Activated CD8-positive, alpha-beta T cell treated with anti-CD3 and anti-CD28 coated beads for 36 hours (primary cell): Measurements from ENCODE around the gene DICER1. TPM values are rescaled to one million over a fixed set of nuclear protein-coding genes. Genes with fewer than 3 reads are reported as not detected.

ENCODE experiments used
- ATAC-seq: fragments of 200-7000 bp; cut with Tn5 transposase; one replicate; pipeline ENCODE4 v1.10.0; 2021; ENCODE audit warnings: mild to moderate bottlenecking, moderate library complexity
- CTCF ChIA-PET: fragments of 350-600 bp; sonication (Branson Sonifier 250); formaldehyde crosslinking; loops from one replicate; lab custom pipeline; 2021; ENCODE audit warnings: antibody characterized with exemption; lab: Charles Lee
- POLR2A ChIA-PET: fragments of 350-600 bp; sonication (Branson Sonifier 250); formaldehyde crosslinking; loops from one replicate; lab custom pipeline; 2021; ENCODE audit warnings: antibody characterized with exemption; lab: Charles Lee
- DNase-seq: peaks from one replicate; pipeline ENCODE4 v3.0.0-alpha.2; 2020
- H3K27ac Mint-ChIP-seq: one replicate; pipeline ENCODE4 v1.8.0; 2021; ENCODE audit warnings: mild to moderate bottlenecking, mixed read lengths
- H3K27me3 Mint-ChIP-seq: one replicate; pipeline ENCODE4 v1.8.0; 2021; ENCODE audit warnings: mixed read lengths
- H3K36me3 Mint-ChIP-seq: one replicate; pipeline ENCODE4 v1.8.0; 2021; ENCODE audit warnings: low read depth, mixed read lengths
- H3K4me1 Mint-ChIP-seq: one replicate; pipeline ENCODE4 v1.8.0; 2021; ENCODE audit warnings: low read depth, mixed read lengths
- H3K4me3 Mint-ChIP-seq: one replicate; pipeline ENCODE4 v1.8.0; 2021; ENCODE audit warnings: mild to moderate bottlenecking, moderate library complexity, mixed read lengths
- H3K9me3 Mint-ChIP-seq: one replicate; pipeline ENCODE4 v1.8.0; 2021; ENCODE audit warnings: mixed read lengths
- CTCF ChIP-seq: fragments of 200-600 bp; IDR thresholded peaks from one replicate; pipeline ENCODE4 v1.8.0; 2022; ENCODE audit warnings: antibody characterized with exemption, mild to moderate bottlenecking
- intact Hi-C: fragments of 100-400 bp; cut with micrococcal nuclease; formaldehyde crosslinking; loops from one replicate; pipeline ENCODE4 v1.10.0; 2022
- total RNA-seq, 2 experiments: library from RNA; stranded (reverse); gene quantifications; one replicate each; pipeline ENCODE4 v1.2.3, GENCODE V29; 2021

The DICER1 gene
- total RNA-seq, 2 experiments from 2014 or later: 45.3 to 50.3 TPM

DNA sequence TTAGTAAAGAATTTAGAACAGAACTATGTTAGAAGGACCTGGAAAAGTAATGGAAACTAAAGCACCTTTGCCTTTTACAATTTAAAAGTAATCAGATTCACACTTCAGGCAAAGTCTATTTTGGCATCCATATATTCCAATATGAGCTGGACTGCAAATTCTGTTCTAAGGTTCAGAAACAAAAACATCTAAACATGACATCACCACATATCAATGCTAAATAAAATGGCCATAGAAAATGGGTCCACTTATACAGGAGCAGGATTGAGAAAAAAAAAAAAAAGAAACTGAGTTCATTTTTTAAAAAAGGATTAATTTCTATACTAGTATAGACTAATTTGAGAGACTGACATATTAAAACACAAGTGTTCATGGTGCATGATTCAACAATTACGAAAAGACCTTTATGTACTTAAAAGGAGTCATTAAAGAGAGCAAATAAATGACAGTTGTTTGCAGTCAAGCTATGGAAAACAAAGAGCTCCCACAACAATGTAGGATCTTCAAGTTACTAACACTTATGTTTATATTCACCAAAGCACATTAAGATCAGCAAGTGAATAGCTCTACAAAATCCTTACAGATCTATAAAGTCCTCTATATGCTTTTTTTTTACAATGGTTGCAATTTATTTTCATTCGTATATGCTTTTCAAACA lies 45.7 kb downstream of the DICER1 start:
- Mint-ChIP-seq H3K4me1 (no peaks in the 10 kb centered on the region), H3K4me3 (no peak overlapping the region), H3K27ac (no peak overlapping the region), H3K36me3 (peaks cover 47% of the 10 kb centered on the region), H3K27me3 (no peaks in the 10 kb centered on the region), H3K9me3 (no peaks in the 10 kb centered on the region)
- ChIA-PET CTCF (interaction anchor here (0.9 to 1.1 kb wide), 3 partner anchors 9 to 105 kb away, joined by 3 to 5 read pairs (median 4); no protein-coding TSS in a partner anchor), POLR2A (interaction anchor here (0.6 kb wide), 1 partner anchor 11 kb away, joined by 4 read pairs; no protein-coding TSS in a partner anchor)
- no peak for TF ChIP-seq CTCF
- no peak for DNase-seq
- intact Hi-C loops: no loop called here
- ATAC-seq: no peak

- H3K27ac Mint-ChIP-seq: no peak overlapping the region
- H3K36me3 Mint-ChIP-seq: peaks cover 43% of the 10 kb centered on the region
- no peak overlapping the region for H3K4me3 Mint-ChIP-seq
- H3K4me1 Mint-ChIP-seq: no peaks in the 10 kb centered on the region
- TF ChIP-seq CTCF: no peak
- H3K9me3 Mint-ChIP-seq: no peaks in the 10 kb centered on the region
- ATAC-seq: no peak
- no peaks in the 10 kb centered on the region for H3K27me3 Mint-ChIP-seq
- intact Hi-C loops: no loop called here
- CTCF ChIA-PET: no interaction called here
- no peak for DNase-seq
- POLR2A ChIA-PET: no interaction called here
These were observed 47.2 kb downstream of the DICER1 start for GRCh38 chr14:95110178-95110577.

- peaks cover 1% of the 10 kb centered on the region for H3K4me1 Mint-ChIP-seq
- no peak overlapping the region for H3K4me3 Mint-ChIP-seq
- H3K27me3 Mint-ChIP-seq: no peaks in the 10 kb centered on the region
- ChIA-PET POLR2A (no interaction called here), CTCF (no interaction called here)
- peaks cover 47% of the 10 kb centered on the region for H3K36me3 Mint-ChIP-seq
- intact Hi-C loops: no loop called here
- ATAC-seq: no peak
- no peak overlapping the region for H3K27ac Mint-ChIP-seq
- no peak for TF ChIP-seq CTCF
- DNase-seq: no peak
- H3K9me3 Mint-ChIP-seq: no peaks in the 10 kb centered on the region
These were observed 49.6 kb downstream of the DICER1 start for GRCh38 chr14:95107711-95108110.

GRCh38 chr14:95106971-95107370 lies 50.4 kb downstream of the DICER1 start:
- ATAC-seq (no peak), DNase-seq (no peak)
- intact Hi-C loops: no loop called here
- Mint-ChIP-seq H3K27ac (no peak overlapping the region), H3K4me3 (no peak overlapping the region), H3K36me3 (peaks cover 51% of the 10 kb centered on the region), H3K9me3 (no peaks in the 10 kb centered on the region), H3K4me1 (peaks cover 4% of the 10 kb centered on the region), H3K27me3 (no peaks in the 10 kb centered on the region)
- no peak for TF ChIP-seq CTCF
- CTCF ChIA-PET: interaction anchor here (0.6 to 0.8 kb wide), 2 partner anchors 11 to 345 kb away, joined by 3 read pairs; no protein-coding TSS in a partner anchor
- POLR2A ChIA-PET: no interaction called here

DNA sequence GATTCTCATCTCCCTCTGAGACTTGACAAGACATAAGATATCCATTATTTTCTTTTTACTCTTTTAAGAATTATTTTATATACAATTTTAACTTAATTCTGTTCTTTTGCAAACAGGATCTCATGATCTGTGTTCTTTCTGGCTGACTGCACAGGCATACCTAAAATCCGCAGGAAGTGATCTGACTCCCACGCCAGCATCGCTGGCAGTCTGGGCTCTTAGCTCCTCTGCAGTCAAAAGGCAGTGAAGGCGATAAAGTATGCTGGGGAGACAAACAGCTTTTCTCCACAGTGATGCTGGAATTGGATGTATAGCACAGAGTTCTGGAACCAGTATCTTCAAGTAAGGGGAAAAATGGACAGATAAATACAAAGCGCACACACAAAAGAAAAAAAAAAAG lies 52.4 kb downstream of the DICER1 start:
- CTCF ChIA-PET: interaction anchor here (1.3 kb wide), 1 partner anchor 416 kb away, joined by 5 read pairs; no protein-coding TSS in a partner anchor

More for the DNA sequence above, 52.4 kb downstream of the DICER1 start:
- POLR2A ChIA-PET: no interaction called here
- DNase-seq (no peak), ATAC-seq (no peak)
- TF ChIP-seq CTCF: no peak
- peaks cover 15% of the 10 kb centered on the region for H3K4me1 Mint-ChIP-seq
- H3K4me3 Mint-ChIP-seq: no peak overlapping the region
- H3K9me3 Mint-ChIP-seq: no peaks in the 10 kb centered on the region
- H3K27ac Mint-ChIP-seq: no peak overlapping the region
- intact Hi-C loops: no loop called here
- H3K27me3 Mint-ChIP-seq: no peaks in the 10 kb centered on the region
- peaks cover 44% of the 10 kb centered on the region for H3K36me3 Mint-ChIP-seq
